ENCODE measurements around the gene SPRY2. TPM values are rescaled to one million over a fixed set of nuclear protein-coding genes. Genes with fewer than 3 reads are reported as not detected.

Gene SPRY2, protein sequence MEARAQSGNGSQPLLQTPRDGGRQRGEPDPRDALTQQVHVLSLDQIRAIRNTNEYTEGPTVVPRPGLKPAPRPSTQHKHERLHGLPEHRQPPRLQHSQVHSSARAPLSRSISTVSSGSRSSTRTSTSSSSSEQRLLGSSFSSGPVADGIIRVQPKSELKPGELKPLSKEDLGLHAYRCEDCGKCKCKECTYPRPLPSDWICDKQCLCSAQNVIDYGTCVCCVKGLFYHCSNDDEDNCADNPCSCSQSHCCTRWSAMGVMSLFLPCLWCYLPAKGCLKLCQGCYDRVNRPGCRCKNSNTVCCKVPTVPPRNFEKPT
- total RNA-seq: 40.0 TPM
- long read RNA-seq, transcript SPRY2-202 (2 exons, 2,111 nt): major isoform, 17 of 22 reads
- long read RNA-seq, partial matches to known transcripts: 0 of 22 reads
- long read RNA-seq, other reads (novel, unspliced or antisense): 3 of 22 reads

DNA sequence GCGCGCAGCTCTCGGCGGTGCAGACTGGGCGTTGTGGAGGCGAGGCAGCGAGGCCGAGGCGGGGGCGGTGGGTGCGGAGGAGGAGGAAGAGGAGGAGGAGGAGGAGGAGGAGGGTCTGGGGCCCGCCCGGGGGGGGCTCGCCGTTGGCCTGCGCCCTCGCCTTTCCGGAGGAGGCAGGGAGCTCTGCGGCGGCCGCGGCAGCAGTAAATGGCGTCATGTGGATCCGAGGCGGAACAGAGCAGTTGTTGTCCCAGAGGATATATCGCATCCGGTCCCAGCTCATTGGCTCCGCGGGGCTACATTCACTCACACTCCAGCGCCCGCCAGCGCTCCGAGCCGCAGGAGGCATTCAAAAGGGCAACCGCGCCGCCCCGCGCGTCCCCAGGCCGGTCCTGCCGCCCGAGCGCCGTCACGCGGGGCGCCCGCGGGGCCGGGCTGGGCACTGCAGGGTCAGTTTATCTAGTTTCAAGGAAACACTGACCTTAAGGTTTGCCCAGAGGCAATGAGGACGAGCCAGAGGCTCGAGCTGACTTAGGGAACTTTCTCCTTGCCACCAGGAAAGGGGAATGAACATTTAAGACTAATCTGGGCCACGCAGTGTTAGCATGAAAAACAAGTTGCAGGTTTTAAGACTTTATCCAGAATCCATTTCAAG, at the start of gene SPRY2:
Gene SPRY2 (minus strand): TSS at position 26 of the 655 bp plus-strand sequence. CDS start 3,421 bp downstream, outside the sequence.
- ATAC-seq (peak; percentile 88), DNase-seq (ENCODE audit: missing footprints) (peak; percentile 96)
- intact Hi-C loops (cut with DNase I): loop anchor here (1.0 to 10.0 kb wide), 8 partner anchors 104 to 936 kb away; partner anchors contain the start of gene RBM26

DNA sequence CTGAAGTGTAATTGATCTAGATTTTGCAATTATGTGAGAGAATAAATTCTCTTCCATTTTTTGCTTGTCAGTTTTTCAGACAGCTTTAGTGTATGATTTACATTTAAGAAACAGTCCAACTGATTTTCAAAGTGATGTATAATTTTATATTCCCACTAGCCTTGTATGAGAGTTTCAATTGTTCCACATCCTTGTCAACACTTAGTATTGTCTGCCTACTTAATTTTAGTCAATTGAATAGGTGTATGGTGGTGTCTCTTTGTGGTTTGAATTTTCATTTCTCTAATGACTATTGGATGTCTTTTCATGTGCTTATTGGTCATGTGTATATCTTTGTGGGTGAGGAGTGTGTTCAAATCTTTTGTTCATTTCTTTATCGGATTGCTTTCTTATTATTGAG, 49.4 kb upstream of the SPRY2 start:
- DNase-seq (ENCODE audit: missing footprints): no peak
- ATAC-seq: no peak
- intact Hi-C loops (cut with DNase I): no loop called here

DNA sequence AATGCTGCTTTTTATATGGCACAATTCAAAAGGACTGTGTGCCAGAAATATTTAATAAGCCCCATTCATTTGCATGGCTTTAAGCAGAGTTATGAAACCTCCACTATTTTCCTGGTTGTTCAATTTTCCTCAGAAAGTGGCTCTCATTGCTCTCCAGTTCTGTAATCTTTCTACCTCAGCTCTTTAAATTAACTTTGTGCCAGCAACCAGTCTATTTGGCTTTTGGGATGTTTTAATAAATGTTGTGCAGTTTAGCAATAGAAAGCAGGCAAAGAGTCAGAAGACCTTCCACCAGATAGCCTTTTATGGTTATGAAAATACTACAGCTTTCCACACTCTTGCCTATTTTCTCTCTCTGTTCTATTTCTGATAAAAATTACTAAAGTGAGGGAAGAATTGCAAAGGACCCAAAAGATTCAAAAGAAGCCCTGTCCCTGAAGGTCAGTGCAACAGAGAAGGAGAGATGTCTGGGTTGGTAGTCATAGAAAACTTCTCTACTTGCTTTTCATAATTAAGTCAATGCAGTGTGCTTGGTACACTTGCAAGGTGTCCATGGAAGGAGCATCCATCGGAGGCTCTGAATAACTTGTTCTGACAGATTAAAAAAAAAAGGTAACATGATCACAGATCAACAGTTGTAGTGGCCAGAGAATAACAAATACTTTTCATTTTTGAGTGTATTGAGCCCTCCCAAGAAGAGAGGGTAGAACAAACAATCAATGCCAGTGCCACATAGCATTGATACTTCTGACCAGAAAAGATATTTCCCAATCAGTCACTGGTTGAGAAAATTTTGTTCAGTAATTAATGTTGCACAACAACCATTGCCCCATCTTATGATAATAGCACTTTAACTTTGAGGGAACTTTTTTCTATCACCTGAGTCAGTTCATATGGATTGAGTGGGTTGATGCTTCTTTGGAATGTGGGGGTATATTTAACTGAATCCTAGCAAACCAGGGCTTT, 48.4 kb upstream of the SPRY2 start:
- intact Hi-C loops (cut with DNase I): no loop called here

DNA sequence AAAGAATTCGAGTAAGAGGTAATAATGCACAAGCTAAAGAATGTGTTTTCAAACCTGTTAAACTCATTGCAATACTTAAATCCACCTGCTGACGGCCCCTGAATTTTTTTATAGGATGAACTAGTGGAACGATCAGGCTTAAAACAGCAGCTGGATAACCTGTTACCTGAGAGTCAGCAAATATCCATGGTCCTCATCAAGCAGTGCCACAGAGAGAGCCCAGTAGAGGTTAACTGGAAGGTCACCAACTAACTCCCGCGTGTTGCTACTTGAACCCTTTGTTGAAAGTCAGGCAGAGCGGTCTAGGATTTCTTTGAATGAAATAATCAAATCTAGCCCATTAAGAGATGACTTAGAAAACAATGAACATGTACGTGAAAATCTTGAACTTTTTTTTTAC, 47.6 kb upstream of the SPRY2 start:
- DNase-seq (ENCODE audit: missing footprints): no peak
- ATAC-seq: no peak
- intact Hi-C loops (cut with DNase I): no loop called here

More for the DNA sequence above, 48.4 kb upstream of the SPRY2 start:
- peak; percentile 76 for ATAC-seq
- no peak for DNase-seq (ENCODE audit: missing footprints)

DNA sequence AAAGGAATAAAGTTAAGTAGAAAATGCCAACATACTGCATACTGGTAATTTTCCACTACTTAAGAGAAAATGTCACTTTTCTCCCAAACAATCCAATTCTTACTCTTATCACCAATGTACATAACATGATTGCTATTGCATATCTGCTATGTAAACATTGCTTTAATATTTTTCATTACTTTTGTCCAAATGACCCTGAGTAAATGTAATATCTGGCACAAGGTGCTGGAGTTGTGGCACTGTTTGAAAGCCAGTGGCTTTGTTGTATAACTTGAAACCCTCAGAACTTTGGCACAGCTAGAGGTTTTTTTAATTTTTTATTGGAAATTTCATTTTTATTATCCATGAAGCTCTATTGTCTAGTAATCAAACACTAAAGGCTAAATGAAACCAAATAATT, 45.7 kb upstream of the SPRY2 start:
- intact Hi-C loops (cut with DNase I): no loop called here
- DNase-seq (ENCODE audit: missing footprints): no peak
- ATAC-seq: no peak

DNA sequence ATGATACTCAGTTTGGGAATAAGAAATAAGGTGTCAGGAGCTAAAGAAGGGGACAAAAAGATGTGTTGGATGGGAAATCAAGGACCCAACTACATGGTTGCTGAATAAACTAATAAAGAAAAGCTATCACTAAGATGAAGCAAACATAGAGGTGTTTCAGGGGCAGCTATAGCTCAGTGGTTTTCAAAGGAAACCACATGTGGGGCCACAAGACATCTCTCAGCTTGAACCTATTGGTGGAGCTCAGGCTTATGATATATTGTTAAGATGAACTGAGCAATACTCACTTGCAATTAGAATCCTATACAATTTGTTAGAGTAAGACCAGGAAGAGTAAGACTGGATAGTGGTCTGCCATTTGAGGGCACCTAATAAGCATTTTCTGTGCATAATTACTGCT, 45.1 kb upstream of the SPRY2 start:
- ATAC-seq: no peak
- DNase-seq (ENCODE audit: missing footprints): no peak
- intact Hi-C loops (cut with DNase I): no loop called here

DNA sequence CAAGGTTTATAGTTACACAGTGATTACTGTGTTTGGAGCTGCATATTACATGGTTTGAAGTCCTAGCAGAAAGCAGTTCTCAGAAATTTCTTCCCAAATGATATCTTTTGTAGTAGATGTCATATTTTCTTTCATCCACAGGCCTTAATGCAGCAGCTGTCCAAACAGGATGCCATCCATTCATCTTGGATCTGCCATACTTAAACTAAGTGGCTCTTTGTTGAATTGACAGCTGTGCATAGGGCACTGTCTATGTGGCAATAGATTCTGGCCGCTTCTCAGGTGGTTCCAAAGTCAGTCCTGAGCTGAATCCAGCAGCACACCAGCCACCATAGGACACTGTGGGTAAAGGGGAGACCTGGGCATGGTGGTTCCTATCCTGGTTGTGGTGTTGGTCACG, 41.6 kb upstream of the SPRY2 start:
- ATAC-seq: no peak
- no peak for DNase-seq (ENCODE audit: missing footprints)
- intact Hi-C loops (cut with DNase I): no loop called here

DNA sequence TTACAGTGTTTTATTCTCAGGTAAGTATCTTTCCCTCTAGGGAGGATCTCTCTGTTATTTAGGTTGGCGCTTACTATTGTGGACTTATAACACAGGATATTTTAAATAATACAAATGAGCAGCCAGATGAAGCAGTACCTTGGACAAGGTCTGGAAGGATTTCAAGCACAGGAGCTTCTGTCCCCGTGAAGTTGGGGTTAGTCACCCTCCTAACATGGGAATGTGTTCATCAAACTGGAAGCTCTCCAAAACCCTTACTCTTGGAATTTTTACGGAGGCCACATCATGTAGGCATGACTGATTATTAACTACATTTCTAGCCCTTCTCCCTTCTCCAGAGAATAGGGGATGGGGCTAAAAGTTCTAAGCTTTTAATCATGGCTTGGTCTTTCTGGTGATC, 38.3 kb upstream of the SPRY2 start:
- no peak for ATAC-seq

DNA sequence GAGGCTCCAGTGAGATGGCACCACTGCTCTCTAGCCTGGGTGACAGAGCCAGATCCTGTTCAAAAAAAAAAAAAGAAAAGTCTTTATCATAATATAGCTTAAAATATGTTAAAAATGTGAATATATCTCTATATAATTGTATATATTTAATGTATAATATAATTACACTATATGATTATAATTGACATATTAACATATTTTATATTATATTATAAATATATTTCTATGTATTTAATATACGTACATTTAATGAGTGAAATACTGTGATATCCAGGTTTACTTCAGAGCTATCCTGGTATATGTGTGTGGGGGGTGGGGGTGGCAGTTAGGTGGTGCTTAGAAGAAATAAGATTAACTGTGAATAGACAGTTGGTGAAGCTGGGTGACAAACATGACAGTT, 35.6 kb upstream of the SPRY2 start:
- intact Hi-C loops (cut with DNase I): no loop called here
- no peak for DNase-seq (ENCODE audit: missing footprints)
- no peak for ATAC-seq

More for the DNA sequence above, 38.3 kb upstream of the SPRY2 start:
- intact Hi-C loops (cut with DNase I): no loop called here
- no peak for DNase-seq (ENCODE audit: missing footprints)

DNA sequence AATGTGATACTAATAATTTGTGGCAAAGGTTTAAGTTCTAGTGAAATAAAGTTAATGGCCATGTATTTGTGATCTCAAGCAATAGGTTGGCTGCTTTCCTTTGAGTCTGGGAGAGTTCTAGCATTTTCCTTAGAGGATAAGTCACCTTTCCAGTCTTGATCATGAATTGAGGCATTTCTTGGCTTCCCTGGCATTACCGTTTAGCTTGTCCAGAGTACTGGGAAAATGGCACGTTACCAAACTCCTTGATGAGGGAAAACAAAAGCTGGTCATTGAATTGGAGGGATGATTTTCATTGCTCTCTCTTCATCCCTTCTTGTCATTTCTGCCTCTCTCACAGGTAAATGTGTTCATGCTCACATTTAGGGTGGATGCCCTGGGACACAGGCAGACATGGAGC, 34.0 kb upstream of the SPRY2 start:
- intact Hi-C loops (cut with DNase I): no loop called here
- DNase-seq (ENCODE audit: missing footprints): no peak
- peak; percentile 11 for ATAC-seq

DNA sequence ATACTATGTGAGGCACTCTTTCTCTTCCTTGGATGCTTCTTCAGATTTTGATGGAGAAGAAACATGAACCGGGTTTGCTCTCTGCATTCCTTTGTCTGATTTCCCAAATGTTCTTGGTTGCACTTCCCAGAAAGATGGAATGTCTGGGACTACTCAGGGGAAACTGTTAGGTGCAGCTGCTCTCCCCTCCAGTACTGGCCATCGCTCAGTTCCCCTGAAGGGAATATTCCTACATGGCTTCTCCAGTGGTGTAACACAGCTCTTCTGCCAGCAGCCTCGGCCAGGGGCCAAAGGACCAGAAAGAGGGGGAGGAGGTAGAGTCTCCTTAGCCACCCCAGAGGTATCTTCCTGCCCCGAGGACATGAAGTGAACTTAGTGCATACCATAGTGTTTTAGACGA, 33.5 kb upstream of the SPRY2 start:
- intact Hi-C loops (cut with DNase I): no loop called here
- peak; percentile 96 for ATAC-seq

DNA sequence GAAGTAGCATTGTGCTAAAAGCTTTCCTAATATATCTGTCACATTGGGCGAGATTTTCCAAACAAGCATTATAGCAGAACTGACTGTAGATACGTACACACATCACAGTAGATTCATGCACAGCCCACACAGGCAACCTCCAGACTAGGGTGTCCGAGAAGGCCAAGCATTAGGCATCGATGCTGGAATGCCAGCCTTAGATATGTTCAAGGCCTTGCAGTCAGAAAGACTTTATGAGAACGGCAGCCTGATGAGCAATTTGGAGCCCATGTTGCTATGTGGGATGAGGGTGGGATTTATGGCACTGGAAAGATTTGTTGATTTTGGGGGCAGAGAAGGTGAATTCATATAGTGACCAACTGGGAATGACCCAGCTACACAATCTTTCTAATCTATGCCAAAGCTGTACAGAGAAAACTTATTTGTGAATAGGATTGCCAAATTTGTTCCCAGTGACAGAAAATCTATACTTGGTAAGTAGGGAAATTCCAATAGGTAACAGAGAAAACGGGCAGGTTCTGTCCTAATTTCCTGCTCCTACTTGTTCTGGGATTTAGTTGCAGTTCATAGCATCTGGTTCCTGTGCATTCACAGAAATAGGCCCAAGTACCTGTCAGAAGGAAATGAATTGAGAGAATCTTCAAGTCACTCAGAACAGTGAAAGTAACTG, 31.0 kb upstream of the SPRY2 start:
- intact Hi-C loops (cut with DNase I): no loop called here
- ATAC-seq (no peak), DNase-seq (ENCODE audit: missing footprints) (no peak)

More for the DNA sequence above, 33.5 kb upstream of the SPRY2 start:
- DNase-seq (ENCODE audit: missing footprints): peak; percentile 86

DNA sequence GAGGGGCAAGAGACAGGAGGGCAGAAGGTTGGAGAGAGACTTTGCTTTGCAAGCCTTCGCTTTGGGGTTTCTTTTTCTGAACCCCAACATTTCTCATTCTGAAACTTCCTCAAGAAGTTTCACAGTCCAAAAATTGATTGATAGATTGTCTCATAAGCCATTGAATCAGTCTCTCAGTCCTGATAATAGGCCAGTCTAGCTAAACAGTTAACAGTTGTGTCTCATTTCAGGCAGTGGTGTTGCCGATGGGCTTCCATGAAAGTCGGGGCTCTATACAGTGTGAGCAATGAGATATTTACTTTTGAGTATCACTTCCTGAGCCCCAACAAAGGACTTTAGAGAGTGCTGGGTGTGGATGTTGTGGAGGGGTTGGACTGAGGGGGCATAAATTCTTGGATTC, 26.5 kb upstream of the SPRY2 start:
- intact Hi-C loops (cut with DNase I): loop anchor here (10.0 kb wide), 1 partner anchor 237 kb away; no protein-coding TSS in a partner anchor
- DNase-seq (ENCODE audit: missing footprints): no peak
- no peak for ATAC-seq

DNA sequence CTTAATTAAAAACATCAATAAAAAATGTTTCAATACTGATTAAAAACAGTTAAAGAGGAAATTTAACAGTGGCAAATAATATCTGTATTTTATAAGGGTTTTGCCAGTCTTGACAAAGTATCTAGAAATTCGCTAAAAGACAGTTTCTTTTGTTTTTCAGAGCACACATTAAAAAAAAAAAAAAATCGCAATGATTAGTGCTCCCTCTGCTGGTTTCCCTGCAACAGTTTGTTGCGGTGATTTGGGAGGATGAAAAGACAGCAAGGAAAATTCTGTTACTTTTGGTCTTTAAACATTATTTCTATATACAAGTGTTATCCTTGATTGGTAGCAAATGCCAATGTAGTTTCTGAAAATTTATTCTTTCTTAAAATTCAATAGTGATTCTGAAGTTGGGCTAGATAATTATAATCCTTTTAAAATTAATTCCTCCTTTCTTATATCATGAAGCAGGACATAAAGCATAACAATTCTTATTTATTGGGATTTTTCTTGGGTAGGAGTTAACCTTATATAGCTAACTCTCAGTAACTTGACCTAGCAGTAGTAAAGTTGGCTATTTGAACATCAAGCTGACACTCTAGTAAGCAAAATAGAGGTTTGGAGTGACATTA, 23.1 kb upstream of the SPRY2 start:
- intact Hi-C loops (cut with DNase I): loop anchor here (2.0 to 10.0 kb wide), 4 partner anchors 21 to 685 kb away; no protein-coding TSS in a partner anchor
- no peak for ATAC-seq
- DNase-seq (ENCODE audit: missing footprints): no peak

DNA sequence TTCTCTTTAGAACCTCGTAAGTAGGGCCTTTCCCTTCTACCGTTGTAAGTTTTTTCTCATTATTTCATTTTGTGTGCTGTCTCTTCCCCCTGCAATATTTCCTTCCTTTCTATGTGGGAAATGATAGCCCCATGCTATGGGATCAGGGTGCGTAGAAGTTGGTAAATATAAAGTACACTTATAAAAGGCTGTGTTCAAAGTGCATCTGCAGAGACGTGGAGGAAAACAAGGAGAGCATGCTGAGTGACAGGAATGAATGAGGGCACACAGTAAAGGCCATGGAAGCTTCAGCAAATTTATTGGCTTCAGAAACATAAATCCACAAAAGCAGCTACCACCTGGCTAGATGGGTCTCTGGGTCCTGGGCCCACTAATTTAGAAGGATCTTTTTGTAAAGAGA, 21.6 kb upstream of the SPRY2 start:
- no peak for ATAC-seq
- DNase-seq (ENCODE audit: missing footprints): no peak
- intact Hi-C loops (cut with DNase I): loop anchor here (2.0 to 10.0 kb wide), 3 partner anchors 20 to 242 kb away; no protein-coding TSS in a partner anchor

DNA sequence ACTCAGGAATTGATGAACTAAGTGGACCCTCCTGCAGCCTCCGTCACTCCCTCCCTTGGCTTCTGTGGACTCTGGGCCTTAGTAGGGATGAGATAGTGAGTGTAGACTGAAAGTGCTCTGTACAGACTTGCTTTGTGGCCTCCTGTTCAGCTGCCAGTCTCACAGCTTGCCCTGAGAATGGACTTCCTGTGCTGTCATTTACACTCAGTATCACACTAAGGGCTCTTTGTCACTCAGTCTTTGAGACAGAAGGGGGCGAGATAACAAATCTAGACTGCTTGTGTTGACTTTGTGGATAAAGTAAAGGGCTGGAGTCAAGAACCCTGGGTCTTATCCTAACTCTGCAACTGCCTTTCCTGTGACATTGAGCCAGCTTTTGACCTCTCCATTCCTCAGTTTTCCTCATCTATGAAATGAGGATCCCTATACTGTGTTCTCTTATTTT, 21.0 kb upstream of the SPRY2 start:
- intact Hi-C loops (cut with DNase I): loop anchor here (2.0 to 10.0 kb wide), 4 partner anchors 19 to 587 kb away; no protein-coding TSS in a partner anchor
- ATAC-seq: peak; percentile 45
- DNase-seq (ENCODE audit: missing footprints): no peak

DNA sequence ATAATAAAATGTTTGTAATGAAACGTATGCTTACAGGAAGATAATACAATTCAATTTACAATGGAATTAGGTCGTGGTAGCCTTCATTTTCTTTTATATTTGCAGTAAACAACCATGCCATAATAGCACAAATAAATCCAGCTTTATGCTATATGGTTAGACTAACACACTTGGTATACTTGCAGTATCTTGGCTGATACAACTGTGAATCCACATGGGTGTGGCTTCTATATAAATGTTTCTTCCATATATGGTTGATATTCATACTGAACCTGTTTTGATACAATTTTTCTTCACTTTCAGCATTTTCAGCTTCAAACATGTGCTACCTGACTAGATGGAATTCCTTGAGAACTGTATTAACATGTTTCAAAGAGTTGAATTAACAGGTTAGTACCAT, 20.4 kb upstream of the SPRY2 start:
- intact Hi-C loops (cut with DNase I): loop anchor here (2.0 to 10.0 kb wide), 3 partner anchors 76 to 586 kb away; no protein-coding TSS in a partner anchor
- ATAC-seq: no peak

DNA sequence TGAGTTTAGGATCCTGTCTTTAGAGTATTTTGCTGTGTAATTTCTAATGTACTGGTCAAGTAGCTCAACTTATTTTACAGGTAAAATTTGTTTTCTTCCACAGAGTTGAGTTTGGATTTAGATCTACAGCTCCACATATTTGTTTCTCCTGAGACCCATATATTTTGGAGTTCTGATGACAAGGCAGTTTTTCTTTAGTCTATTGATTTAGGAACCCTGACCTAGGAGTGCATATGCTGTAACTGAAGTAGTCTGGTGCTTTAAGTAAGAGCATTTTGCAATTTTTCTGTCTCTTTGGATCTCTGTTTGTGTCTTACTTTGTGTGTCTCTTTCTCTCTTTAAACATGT, 19.5 kb upstream of the SPRY2 start:
- DNase-seq (ENCODE audit: missing footprints) (no peak), ATAC-seq (no peak)
- intact Hi-C loops (cut with DNase I): loop anchor here (2.0 to 10.0 kb wide), 3 partner anchors 77 to 586 kb away; no protein-coding TSS in a partner anchor

More for the DNA sequence above, 20.4 kb upstream of the SPRY2 start:
- DNase-seq (ENCODE audit: missing footprints): no peak
